Hippocampal formation (tissue), 2 donors: ENCODE data around the gene DOCK3.

Source experiments
- DNase-seq, 2 donors: peaks; one replicate each; lab custom pipeline; 2025; lab: John Stamatoyannopoulos, UW

DOCK3 gene

GRCh38 chr3:50674349-50675178 is at the start of gene DOCK3:
Gene DOCK3 (plus strand): TSS chr3:50674927. CDS start chr3:50675264, 337 bp downstream.
- peak; percentile 32 to 73 for DNase-seq

GRCh38 chr3:50625231-50626182 is 49.2 kb upstream of the DOCK3 start:
- no peak for DNase-seq

- no peak for DNase-seq
Observed at GRCh38 chr3:50626401-50626800, 48.3 kb upstream of the DOCK3 start.

GRCh38 chr3:50627407-50628051 is 47.2 kb upstream of the DOCK3 start:
- DNase-seq: peak; percentile 17 to 54

GRCh38 chr3:50628601-50629000 is 46.1 kb upstream of the DOCK3 start:
- DNase-seq: no peak

- DNase-seq: no peak
Observed at GRCh38 chr3:50630394-50630793, 44.3 kb upstream of the DOCK3 start.

GRCh38 chr3:50630877-50631276 is 43.9 kb upstream of the DOCK3 start:
- no peak for DNase-seq

- DNase-seq: no peak
Observed at GRCh38 chr3:50632450-50632849, 42.3 kb upstream of the DOCK3 start.

GRCh38 chr3:50633230-50633790 is 41.4 kb upstream of the DOCK3 start:
- DNase-seq: no peak

- no peak for DNase-seq
Observed at GRCh38 chr3:50635066-50635465, 39.7 kb upstream of the DOCK3 start.

GRCh38 chr3:50637011-50637410 is 37.7 kb upstream of the DOCK3 start:
- no peak for DNase-seq

- DNase-seq: no peak
Observed at GRCh38 chr3:50637945-50638344, 36.8 kb upstream of the DOCK3 start.

- DNase-seq: no peak
Observed at GRCh38 chr3:50639055-50639494, 35.7 kb upstream of the DOCK3 start.

- no peak for DNase-seq
Observed at GRCh38 chr3:50642382-50642781, 32.3 kb upstream of the DOCK3 start.

GRCh38 chr3:50644561-50644960 is 30.2 kb upstream of the DOCK3 start:
- no peak for DNase-seq

- no peak for DNase-seq
Observed at GRCh38 chr3:50645378-50645777, 29.3 kb upstream of the DOCK3 start.

GRCh38 chr3:50648313-50648712 is 26.4 kb upstream of the DOCK3 start:
- DNase-seq: no peak

- no peak for DNase-seq
Observed at GRCh38 chr3:50648944-50649343, 25.8 kb upstream of the DOCK3 start.

- DNase-seq: peak; percentile 47 to 60
Observed at GRCh38 chr3:50649451-50649931, 25.2 kb upstream of the DOCK3 start.

- DNase-seq: no peak
Observed at GRCh38 chr3:50650018-50650417, 24.7 kb upstream of the DOCK3 start.

- no peak for DNase-seq
Observed at GRCh38 chr3:50651445-50651844, 23.3 kb upstream of the DOCK3 start.
